Cardiac fibroblast (primary cell): ENCODE measurements around the gene KDM2A.

Experiments used
- DNase-seq, 2 donors: peaks; one replicate each; pipeline versions ENCODE4 v3.0.0 to v3.0.0-alpha.2; 2010; ENCODE audit warnings: low read depth in 2 of 2
- H3K4me3 ChIP-seq, 2 donors: replicated peaks in 1 of 2; 1 replicate in 1 of 2; 2 replicates in 1 of 2; pipeline ENCODE4 v1.5.1; 2011; ENCODE audit warnings: low read depth in 2 of 2, low read length in 2 of 2, mild to moderate bottlenecking in 2 of 2, moderate library complexity in 1 of 2
- CTCF ChIP-seq: IDR thresholded peaks from one replicate; pipeline ENCODE4 v1.5.1; 2011; ENCODE audit warnings: low read depth, mild to moderate bottlenecking, low read length, inconsistent platforms

The KDM2A gene

GRCh38 chr11:67251841-67252240 is 132.8 kb downstream of the KDM2A start:
- no peak for DNase-seq
- TF ChIP-seq CTCF = no peak
- no peak overlapping the region for H3K4me3 ChIP-seq

GRCh38 chr11:67252831-67253239 is 133.8 kb downstream of the KDM2A start:
- H3K4me3 ChIP-seq = no peak overlapping the region
- TF ChIP-seq CTCF = peak; percentile 35

GRCh38 chr11:67253872-67254624 is 135.0 kb downstream of the KDM2A start:
- H3K4me3 ChIP-seq = no peak overlapping the region
- TF ChIP-seq CTCF = no peak
- no peak for DNase-seq

More at GRCh38 chr11:67252831-67253239, 133.8 kb downstream of the KDM2A start:
- DNase-seq = peak; percentile 51 to 60

- DNase-seq = no peak
- no peak for TF ChIP-seq CTCF
- no peak overlapping the region for H3K4me3 ChIP-seq
Measured at GRCh38 chr11:67254798-67255197, 135.7 kb downstream of the KDM2A start.

GRCh38 chr11:67255353-67255752 is 136.3 kb downstream of the KDM2A start:
- TF ChIP-seq CTCF = no peak
- DNase-seq = no peak
- no peak overlapping the region for H3K4me3 ChIP-seq

- TF ChIP-seq CTCF = no peak
- DNase-seq = no peak
- no peak overlapping the region for H3K4me3 ChIP-seq
Measured at GRCh38 chr11:67255864-67256263, 136.8 kb downstream of the KDM2A start.
